Measurements from ENCODE around the gene CELA2B. TPM values are rescaled to one million over a fixed set of nuclear protein-coding genes. Genes with fewer than 3 reads are reported as not detected.
A peak's percentile ranks its signal among the peaks of the same experiment; 100 is the strongest.

CELA2B gene
- total and polyA plus RNA-seq, 5 donors from 2014 or later, result not detected

DNA sequence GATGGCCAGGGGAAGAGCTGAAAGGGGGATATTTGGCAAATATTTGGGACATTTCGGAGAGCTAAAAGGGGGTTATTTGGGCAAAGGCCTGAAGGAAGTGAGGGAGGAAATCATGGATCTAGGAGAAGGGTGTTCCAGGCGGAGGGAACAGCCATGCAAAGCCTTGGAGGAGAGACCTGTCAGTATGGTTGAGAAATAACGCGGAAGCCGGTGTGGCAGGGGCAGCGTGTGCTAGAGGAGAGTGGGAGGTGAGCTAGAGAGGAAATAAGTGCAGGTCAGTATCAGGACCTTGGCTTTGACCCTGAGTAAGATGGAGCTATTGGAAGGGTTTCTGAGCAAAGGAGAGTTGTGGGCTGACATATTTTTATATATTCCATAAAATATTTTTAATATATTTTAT lies 34.7 kb upstream of the CELA2B start:
- Mint-ChIP-seq H3K27ac (no peak overlapping the region), H3K4me3 (no peak overlapping the region), H3K4me1 (no peaks in the 10 kb centered on the region), H3K36me3 (no peaks in the 10 kb centered on the region), H3K9me3 (no peaks in the 10 kb centered on the region), H3K27me3 (no peaks in the 10 kb centered on the region)
- Histone ChIP-seq H3K27ac (ENCODE audit: insufficient read depth, low read length, poor library complexity, severe bottlenecking) (no peak overlapping the region), H3K27me3 (ENCODE audit: control insufficient read depth, insufficient read depth, low read length) (no peaks in the 10 kb centered on the region), H3K4me1 (ENCODE audit: control insufficient read depth, insufficient read depth, low read length, poor library complexity, severe bottlenecking) (no peaks in the 10 kb centered on the region), H3K36me3 (ENCODE audit: control insufficient read depth, insufficient read depth, low read length) (no peaks in the 10 kb centered on the region), H3K4me3 (ENCODE audit: low read depth, low read length) (no peak overlapping the region), H3K9me3 (ENCODE audit: control insufficient read depth in 2 of 2, low read length in 2 of 2) (no peaks in the 10 kb centered on the region)
- DNase-seq (no peak), ATAC-seq (ENCODE audit: low read depth in 2 of 2) (no peak)

- H3K9me3 Mint-ChIP-seq, result peaks cover 0 to under 1% (median 0%) of the 10 kb centered on the region in 7 donors
- H3K4me3 Mint-ChIP-seq, result no peak overlapping the region
- DNase-seq (no peak), ATAC-seq (ENCODE audit: low read depth in 2 of 2) (no peak)
- no peaks in the 10 kb centered on the region for H3K4me1 Mint-ChIP-seq
- H3K27me3 ChIP-seq (ENCODE audit: control insufficient read depth, insufficient read depth, low read length), result no peaks in the 10 kb centered on the region
- no peaks in the 10 kb centered on the region for H3K27me3 Mint-ChIP-seq
- no peak overlapping the region for H3K27ac Mint-ChIP-seq
- H3K4me3 ChIP-seq (ENCODE audit: low read depth, low read length), result no peak overlapping the region
- H3K9me3 ChIP-seq (ENCODE audit: control insufficient read depth in 2 of 2, low read length in 2 of 2), result no peaks in the 10 kb centered on the region
- no peaks in the 10 kb centered on the region for H3K4me1 ChIP-seq (ENCODE audit: control insufficient read depth, insufficient read depth, low read length, poor library complexity, severe bottlenecking)
- no peak overlapping the region for H3K27ac ChIP-seq (ENCODE audit: insufficient read depth, low read length, poor library complexity, severe bottlenecking)
- H3K36me3 ChIP-seq (ENCODE audit: control insufficient read depth, insufficient read depth, low read length), result no peaks in the 10 kb centered on the region
- no peaks in the 10 kb centered on the region for H3K36me3 Mint-ChIP-seq
These were observed 33.8 kb upstream of the CELA2B start for GRCh38 chr1:15442119-15442518.

DNA sequence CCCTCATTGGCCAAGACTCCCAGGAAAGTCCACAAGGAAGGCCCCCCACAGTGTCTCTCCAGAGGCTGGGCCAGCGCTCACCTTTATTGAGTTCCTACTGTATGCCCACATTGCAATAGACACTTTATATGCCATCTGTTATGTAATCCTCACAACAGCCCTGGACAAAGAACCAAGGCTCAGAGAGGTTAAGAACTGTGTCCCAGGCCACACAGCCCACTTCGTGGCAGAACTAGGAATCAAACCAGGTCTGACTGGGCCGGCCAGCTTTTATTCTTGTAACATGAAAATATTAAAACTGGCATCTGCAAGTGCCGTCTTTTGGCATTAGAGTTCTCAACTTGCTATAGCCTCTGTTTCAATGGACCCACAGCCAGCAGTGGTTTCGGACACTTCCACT lies 33.1 kb upstream of the CELA2B start:
- Mint-ChIP-seq H3K36me3 (no peaks in the 10 kb centered on the region), H3K27me3 (no peaks in the 10 kb centered on the region), H3K4me1 (no peaks in the 10 kb centered on the region), H3K27ac (no peak overlapping the region), H3K9me3 (peaks cover 0 to 3% (median 0%) of the 10 kb centered on the region in 7 donors), H3K4me3 (no peak overlapping the region)
- H3K4me3 ChIP-seq (ENCODE audit: low read depth, low read length), result no peak overlapping the region
- no peaks in the 10 kb centered on the region for H3K4me1 ChIP-seq (ENCODE audit: control insufficient read depth, insufficient read depth, low read length, poor library complexity, severe bottlenecking)
- ATAC-seq (ENCODE audit: low read depth in 2 of 2) (no peak), DNase-seq (no peak)
- no peaks in the 10 kb centered on the region for H3K36me3 ChIP-seq (ENCODE audit: control insufficient read depth, insufficient read depth, low read length)
- no peak overlapping the region for H3K27ac ChIP-seq (ENCODE audit: insufficient read depth, low read length, poor library complexity, severe bottlenecking)
- no peaks in the 10 kb centered on the region for H3K9me3 ChIP-seq (ENCODE audit: control insufficient read depth in 2 of 2, low read length in 2 of 2)
- no peaks in the 10 kb centered on the region for H3K27me3 ChIP-seq (ENCODE audit: control insufficient read depth, insufficient read depth, low read length)

GRCh38 chr1:15443281-15443680 lies 32.6 kb upstream of the CELA2B start:
- Mint-ChIP-seq H3K27me3 (no peaks in the 10 kb centered on the region), H3K27ac (no peak overlapping the region), H3K36me3 (no peaks in the 10 kb centered on the region), H3K4me1 (no peaks in the 10 kb centered on the region), H3K9me3 (peaks cover 0 to 3% (median 0%) of the 10 kb centered on the region in 7 donors), H3K4me3 (no peak overlapping the region)
- Histone ChIP-seq H3K36me3 (ENCODE audit: control insufficient read depth, insufficient read depth, low read length) (no peaks in the 10 kb centered on the region), H3K27me3 (ENCODE audit: control insufficient read depth, insufficient read depth, low read length) (no peaks in the 10 kb centered on the region), H3K4me1 (ENCODE audit: control insufficient read depth, insufficient read depth, low read length, poor library complexity, severe bottlenecking) (no peaks in the 10 kb centered on the region), H3K9me3 (ENCODE audit: control insufficient read depth in 2 of 2, low read length in 2 of 2) (no peaks in the 10 kb centered on the region), H3K4me3 (ENCODE audit: low read depth, low read length) (no peak overlapping the region), H3K27ac (ENCODE audit: insufficient read depth, low read length, poor library complexity, severe bottlenecking) (no peak overlapping the region)
- DNase-seq (no peak), ATAC-seq (ENCODE audit: low read depth in 2 of 2) (no peak)

DNA sequence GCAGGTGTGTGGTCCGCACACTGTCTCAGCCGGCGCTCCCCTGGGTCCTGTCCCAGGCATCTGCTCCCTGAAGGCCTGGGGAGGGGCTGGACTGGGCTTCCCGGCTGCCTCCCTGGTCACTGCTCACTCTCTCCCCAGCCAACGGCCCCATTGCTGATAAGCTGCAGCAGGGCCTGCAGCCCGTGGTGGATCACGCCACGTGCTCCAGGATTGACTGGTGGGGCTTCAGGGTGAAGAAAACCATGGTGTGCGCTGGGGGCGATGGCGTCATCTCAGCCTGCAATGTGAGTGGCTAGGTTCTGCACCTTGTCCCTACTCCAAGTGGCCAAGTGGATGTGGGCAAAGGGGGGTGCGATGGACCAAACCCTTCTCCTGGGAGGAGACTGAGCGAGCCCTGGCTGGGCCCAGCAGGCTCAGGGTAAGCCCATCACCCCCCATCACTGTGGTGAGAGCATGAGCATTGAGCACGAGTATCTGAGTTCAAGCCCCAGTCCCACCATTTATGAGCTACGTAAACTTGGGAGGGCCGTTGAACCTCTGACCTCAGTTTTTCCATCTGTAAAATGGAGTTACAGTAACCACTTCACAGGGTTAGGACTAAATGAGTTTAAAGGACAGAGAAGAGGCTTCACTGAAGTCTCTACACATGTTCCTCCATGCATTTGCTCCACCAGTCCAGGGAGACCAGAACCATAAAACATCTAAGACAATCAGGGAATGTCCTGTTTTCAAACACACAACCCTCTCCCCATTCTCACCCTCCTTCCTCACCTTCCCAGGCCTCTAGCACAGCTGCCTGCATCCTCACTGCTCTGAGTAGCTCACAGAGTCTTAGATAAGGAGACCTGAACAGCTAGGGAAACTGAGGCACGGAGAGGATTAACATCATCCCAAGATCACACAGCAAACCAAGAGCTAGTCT lies 31.2 kb upstream of the CELA2B start:
- no peaks in the 10 kb centered on the region for H3K9me3 ChIP-seq (ENCODE audit: control insufficient read depth in 2 of 2, low read length in 2 of 2)
- Mint-ChIP-seq H3K9me3 (peaks cover 0 to 3% (median 0%) of the 10 kb centered on the region in 7 donors), H3K27me3 (no peaks in the 10 kb centered on the region), H3K27ac (no peak overlapping the region), H3K4me3 (no peak overlapping the region), H3K36me3 (no peaks in the 10 kb centered on the region), H3K4me1 (no peaks in the 10 kb centered on the region)
- no peaks in the 10 kb centered on the region for H3K4me1 ChIP-seq (ENCODE audit: control insufficient read depth, insufficient read depth, low read length, poor library complexity, severe bottlenecking)
- no peaks in the 10 kb centered on the region for H3K27me3 ChIP-seq (ENCODE audit: control insufficient read depth, insufficient read depth, low read length)
- no peak overlapping the region for H3K27ac ChIP-seq (ENCODE audit: insufficient read depth, low read length, poor library complexity, severe bottlenecking)
- ATAC-seq (ENCODE audit: low read depth in 2 of 2) (no peak), DNase-seq (no peak)
- H3K36me3 ChIP-seq (ENCODE audit: control insufficient read depth, insufficient read depth, low read length), result no peaks in the 10 kb centered on the region
- no peak overlapping the region for H3K4me3 ChIP-seq (ENCODE audit: low read depth, low read length)

DNA sequence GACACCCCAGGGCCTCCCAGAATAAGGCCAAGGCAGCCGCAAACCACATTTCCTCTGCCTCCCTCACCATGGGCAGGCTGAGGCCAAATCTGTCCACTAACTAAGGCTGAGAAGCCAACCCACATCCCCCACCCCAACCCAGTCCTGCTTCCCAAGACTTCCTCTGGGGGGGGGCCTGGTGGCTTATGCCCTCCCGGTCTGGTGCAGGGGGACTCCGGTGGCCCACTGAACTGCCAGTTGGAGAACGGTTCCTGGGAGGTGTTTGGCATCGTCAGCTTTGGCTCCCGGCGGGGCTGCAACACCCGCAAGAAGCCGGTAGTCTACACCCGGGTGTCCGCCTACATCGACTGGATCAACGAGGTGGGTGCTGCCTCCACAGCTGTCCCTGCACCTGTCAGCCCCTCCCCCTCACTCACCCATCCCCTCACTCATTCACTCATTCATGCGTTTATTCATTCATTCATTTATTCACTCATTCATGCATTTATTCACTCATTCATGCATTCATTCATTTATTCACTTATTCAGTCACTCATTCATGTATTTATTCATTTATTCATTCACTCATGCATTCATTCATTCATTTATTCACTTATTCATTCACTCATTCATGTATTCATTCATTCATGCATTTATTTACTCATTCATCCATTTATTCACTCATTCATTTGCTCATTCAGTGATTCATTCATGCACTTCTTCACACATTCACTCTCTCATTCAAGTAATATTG lies 30.3 kb upstream of the CELA2B start:
- no peaks in the 10 kb centered on the region for H3K27me3 Mint-ChIP-seq
- no peak overlapping the region for H3K4me3 Mint-ChIP-seq
- peaks cover 0 to 3% (median 0%) of the 10 kb centered on the region in 7 donors for H3K9me3 Mint-ChIP-seq
- H3K36me3 Mint-ChIP-seq, result no peaks in the 10 kb centered on the region
- Histone ChIP-seq H3K9me3 (ENCODE audit: control insufficient read depth in 2 of 2, low read length in 2 of 2) (no peaks in the 10 kb centered on the region), H3K27me3 (ENCODE audit: control insufficient read depth, insufficient read depth, low read length) (no peaks in the 10 kb centered on the region), H3K27ac (ENCODE audit: insufficient read depth, low read length, poor library complexity, severe bottlenecking) (no peak overlapping the region), H3K4me1 (ENCODE audit: control insufficient read depth, insufficient read depth, low read length, poor library complexity, severe bottlenecking) (no peaks in the 10 kb centered on the region), H3K4me3 (ENCODE audit: low read depth, low read length) (no peak overlapping the region), H3K36me3 (ENCODE audit: control insufficient read depth, insufficient read depth, low read length) (no peaks in the 10 kb centered on the region)
- no peaks in the 10 kb centered on the region for H3K4me1 Mint-ChIP-seq
- H3K27ac Mint-ChIP-seq, result peak overlapping the region in 1 of 3 donors; percentile 67
- DNase-seq (no peak), ATAC-seq (ENCODE audit: low read depth in 2 of 2) (no peak)

DNA sequence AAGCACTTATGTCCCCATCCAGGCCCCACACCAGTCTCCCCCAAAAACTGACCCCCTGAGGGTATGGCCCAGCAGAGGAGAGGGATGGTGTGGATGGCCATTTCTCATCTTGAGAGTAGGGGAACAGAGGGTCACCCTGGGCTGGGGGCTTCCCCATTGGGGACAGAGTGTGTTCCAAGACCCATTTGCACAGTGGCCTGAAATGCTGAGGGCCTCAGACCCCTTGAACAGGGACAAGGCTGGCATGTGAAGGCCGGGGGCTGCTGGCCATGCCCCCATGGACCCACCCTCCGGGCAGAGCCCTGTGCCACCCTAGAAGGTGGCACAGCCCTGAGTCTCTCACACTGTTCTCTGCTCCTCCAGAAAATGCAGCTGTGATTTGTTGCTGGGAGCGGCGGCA lies 29.7 kb upstream of the CELA2B start:
- Mint-ChIP-seq H3K27me3 (no peaks in the 10 kb centered on the region), H3K4me3 (no peak overlapping the region), H3K4me1 (no peaks in the 10 kb centered on the region), H3K27ac (peak overlapping the region in 1 of 3 donors; percentile 67), H3K9me3 (peaks cover 0 to 3% (median 0%) of the 10 kb centered on the region in 7 donors), H3K36me3 (no peaks in the 10 kb centered on the region)
- Histone ChIP-seq H3K4me3 (ENCODE audit: low read depth, low read length) (no peak overlapping the region), H3K27me3 (ENCODE audit: control insufficient read depth, insufficient read depth, low read length) (no peaks in the 10 kb centered on the region), H3K9me3 (ENCODE audit: control insufficient read depth in 2 of 2, low read length in 2 of 2) (no peaks in the 10 kb centered on the region), H3K27ac (ENCODE audit: insufficient read depth, low read length, poor library complexity, severe bottlenecking) (no peak overlapping the region), H3K36me3 (ENCODE audit: control insufficient read depth, insufficient read depth, low read length) (no peaks in the 10 kb centered on the region), H3K4me1 (ENCODE audit: control insufficient read depth, insufficient read depth, low read length, poor library complexity, severe bottlenecking) (no peaks in the 10 kb centered on the region)
- DNase-seq, result no peak
- no peak for ATAC-seq (ENCODE audit: low read depth in 2 of 2)

Data from CD4-positive, CD25-positive, alpha-beta regulatory T cell (primary cell).